GM18867 (cell line): ENCODE measurements around the gene TARS2.

Experiments
- ATAC-seq: cut with Tn5 transposase; IDR thresholded peaks from one replicate; pipeline ENCODE4 v1.9.1; 2021; ENCODE audit warnings: mild to moderate bottlenecking, moderate library complexity; ENCODE audit not compliant: unreplicated experiment

Gene TARS2

DNA sequence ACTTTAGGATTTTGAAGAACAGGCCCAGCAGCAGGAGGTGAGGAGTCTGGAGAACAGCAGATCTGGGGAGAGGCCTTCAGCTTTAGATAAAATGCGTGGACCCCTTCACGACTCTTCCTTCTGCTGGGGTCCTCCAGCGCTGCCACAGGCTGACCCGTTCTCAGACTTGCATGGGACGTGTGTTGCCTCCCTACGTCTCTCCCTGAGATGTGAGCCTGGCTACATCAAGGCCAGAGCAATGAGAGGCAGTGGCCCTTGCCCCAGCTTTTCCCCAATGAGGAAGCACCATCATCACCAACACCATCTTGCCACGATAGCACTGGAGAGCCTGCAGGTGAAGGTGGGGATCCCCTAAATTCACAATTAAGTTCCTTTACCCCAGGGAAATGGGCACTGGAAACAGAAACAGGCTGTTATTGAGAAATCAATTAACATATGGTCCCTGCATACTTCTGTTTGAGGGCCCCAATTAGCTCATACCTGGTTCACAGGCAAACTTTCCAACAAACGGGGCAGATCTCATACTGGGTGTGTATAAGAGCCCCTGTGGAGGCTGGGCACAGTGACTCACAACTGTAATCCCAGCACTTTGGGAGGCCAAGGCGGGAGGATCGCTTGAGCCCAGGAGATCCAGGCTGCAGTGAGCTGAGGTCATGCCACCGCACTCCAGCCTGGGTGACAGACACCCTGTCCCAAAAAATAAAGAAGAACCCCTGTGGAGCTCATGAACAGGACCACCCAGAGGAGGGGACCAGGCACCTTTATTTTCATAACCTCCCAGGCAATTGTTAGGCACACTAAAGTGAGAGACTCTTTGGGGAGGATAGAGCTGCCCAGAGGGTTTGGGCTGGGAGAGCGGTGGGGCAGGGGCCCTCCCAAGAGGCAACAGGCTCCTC lies 49.9 kb downstream of the TARS2 start:
- ATAC-seq: no peak

DNA sequence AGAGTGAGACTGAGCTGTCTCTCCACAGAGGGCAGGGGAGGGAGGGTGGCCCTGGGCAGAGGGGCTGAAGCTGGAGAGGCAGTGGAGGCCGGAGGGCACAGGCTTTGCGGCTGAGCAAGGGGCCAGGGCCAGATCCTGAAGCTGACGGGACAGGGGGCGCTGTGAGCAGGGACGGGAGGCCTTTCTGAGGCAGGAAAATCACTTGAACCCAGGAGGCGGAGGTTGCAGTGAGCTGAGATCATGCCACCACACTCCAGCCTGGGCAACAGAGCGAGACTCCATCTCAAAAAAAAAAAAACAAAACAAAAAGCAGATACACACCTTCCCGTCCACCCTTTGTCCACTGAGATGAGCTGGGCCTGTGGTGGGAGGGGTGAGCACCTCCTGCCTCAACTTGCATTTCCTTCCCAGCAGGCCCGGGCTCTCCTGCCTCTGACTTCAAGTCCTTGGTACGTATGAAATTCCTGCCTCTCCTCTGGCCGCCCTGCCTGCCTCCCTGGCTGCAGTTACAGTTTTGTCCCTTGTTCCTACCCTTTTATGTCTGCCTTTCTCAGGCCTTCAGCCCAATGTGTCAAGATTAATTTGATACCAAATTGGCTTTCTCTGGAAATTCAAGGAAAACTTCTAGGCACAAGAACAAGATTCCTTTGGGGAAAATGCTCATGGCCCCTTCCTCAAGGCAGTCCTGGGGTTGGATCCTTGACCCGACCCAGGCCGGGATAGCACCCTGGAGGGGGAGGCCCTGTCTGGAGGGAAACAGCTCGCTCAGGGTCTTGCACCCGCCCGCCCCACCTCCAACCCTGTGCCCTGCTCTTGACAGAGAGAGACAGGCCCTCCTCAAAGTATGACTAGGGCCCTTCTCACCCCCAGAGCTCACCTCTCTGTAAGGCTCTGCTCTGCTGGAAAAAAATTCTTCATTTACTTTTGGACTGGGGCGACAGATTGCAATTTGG lies 50.8 kb downstream of the TARS2 start:
- no peak for ATAC-seq

DNA sequence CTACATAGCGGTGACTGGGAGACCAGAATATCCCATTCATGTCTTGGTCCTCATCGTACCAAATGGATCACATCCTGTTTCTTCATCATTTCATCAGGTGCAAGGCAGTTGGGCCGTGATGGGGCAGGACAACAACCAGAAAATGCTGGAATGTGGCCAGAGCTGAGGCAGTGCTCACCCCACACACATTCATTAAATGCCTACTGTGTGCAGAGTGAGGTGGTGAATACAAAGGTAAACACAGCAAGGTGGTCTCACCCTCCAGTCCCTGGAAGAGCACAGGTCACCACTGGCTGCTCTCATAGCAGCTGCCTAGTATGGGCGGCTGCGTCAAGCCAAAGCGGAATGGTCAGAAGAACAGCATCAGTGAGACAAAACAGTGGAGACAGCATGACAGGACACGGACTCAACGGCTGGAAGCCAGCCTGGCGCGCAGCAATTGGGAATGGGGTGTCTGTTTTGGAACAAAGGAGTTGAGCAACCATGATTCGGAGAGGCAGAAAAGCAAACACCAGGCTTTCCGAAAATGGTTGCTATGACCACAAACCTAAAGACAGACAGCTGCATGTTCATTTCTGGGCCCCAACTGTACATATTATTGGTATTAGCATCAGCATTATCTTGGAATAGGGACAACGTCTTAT lies 56.4 kb downstream of the TARS2 start:
- ATAC-seq: no peak

DNA sequence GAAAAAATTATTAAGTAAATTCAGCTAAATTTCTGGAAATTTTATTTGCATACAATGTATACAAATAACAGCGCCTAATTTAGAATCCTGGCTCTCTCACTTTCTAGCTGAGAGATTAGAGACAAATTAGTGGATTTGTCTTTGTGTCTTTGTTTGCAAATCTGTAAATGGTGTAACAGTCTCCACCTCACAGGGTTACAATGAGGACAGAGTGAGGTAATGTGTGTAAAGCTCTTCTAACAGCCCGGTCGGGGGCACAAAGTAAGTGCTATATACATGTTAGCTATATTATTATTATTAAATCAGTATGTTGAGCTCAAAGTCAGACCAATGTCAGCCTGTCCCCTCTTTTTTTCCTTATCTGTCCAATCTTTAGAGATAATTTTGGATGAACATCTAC lies 57.0 kb downstream of the TARS2 start:
- ATAC-seq: no peak

DNA sequence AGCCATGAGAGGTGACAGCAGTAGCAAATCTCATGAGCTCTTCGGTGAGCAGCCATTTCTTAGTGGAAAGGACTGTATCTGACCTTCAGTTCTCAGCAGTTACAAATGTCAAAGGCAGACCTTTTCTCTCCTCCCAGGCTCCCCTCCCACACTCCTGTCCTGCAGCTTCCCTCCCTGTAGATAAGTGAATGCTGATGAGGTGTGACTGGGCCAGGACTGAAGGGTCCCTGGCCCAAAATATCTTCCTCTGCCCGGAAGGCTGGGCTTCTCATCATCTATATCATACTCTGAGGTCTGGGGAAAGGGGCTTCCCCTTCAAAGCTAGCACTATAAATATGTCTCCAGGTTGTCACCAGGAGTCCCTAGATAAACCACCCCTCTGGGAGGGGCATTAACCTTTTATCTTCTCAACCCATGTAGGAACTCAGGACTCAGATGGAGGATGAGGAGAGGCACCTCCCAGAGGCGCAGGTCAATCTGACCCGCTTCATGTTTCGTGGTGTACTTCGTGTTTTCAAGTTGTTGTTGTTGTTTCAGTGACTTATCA lies 58.3 kb downstream of the TARS2 start:
- ATAC-seq: no peak

DNA sequence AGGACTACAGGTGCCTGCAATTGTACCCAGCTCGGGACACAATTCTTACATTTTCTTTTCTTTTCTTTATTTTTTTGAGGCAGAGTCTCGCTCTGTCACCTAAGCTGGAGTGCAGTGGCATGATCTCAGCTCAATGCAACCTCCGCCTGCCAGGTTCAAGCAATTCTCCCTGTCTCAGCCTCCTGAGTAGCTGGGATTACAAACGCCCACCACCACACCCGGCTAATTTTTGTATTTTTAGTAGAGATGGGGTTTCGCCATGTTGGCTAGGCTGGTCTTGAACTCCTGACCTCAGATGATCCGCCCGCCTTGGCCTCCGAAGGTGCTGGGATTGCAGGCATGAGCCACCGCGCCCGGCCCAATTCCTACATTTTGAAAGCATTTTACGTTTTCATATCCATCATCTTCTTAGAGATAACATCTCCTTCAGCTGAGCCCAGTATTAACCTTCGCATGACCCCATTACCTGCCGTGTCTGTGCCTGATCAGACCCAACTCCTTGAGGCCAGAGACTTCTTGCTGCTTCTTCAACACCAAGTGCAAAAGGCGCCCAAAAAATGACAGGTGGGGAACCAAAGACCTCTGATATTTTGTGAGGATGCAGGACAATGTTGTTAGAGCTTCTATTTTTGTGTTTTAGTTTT lies 59.2 kb downstream of the TARS2 start:
- ATAC-seq: no peak

GRCh38 chr1:150548324-150548631 lies 61.1 kb downstream of the TARS2 start:
- ATAC-seq: no peak

- ATAC-seq: no peak
Observed at GRCh38 chr1:150548632-150549495, 61.6 kb downstream of the TARS2 start, which contains the start of gene ADAMTSL4. Gene ADAMTSL4 (plus strand): TSS chr1:150549408. CDS start chr1:150552289, 2,881 bp downstream.

DNA sequence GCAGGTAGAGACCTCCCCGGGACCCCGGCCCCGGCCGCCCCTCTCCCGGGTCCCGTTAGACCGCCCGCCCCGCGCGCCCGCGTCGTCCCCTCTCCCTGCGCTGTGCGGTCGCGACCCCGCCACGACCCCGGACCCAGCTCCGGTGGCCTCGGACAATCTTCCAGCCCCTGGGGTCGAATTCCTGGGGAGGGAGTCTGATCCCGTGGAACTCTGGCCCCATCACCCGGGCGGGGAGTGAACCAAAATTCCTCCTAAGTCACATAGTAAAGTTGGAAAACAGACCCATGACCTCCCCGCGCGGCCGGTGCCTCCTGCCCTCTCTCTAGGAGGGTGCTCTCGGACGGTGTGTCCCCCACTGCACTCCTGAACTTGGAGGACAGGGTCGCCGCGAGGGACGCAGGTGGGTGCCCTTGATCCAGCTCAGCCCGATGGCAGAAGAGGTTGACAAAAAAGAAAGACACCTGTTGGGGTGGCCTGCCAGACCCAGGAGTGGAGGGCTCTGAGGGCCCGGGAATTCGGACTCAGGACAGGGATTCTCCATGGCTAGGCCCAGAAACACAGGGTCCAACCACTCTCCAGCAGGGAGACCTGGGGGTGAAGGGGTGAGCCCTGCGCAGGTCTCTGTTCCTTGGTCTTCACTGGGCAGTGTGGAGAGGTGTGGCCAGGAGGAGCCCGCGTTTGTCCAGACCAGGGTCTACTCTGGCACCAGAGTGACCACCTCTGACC lies 62.4 kb downstream of the TARS2 start:
- ATAC-seq: no peak

- ATAC-seq: no peak
Observed at GRCh38 chr1:150550222-150551050, 63.2 kb downstream of the TARS2 start.

DNA sequence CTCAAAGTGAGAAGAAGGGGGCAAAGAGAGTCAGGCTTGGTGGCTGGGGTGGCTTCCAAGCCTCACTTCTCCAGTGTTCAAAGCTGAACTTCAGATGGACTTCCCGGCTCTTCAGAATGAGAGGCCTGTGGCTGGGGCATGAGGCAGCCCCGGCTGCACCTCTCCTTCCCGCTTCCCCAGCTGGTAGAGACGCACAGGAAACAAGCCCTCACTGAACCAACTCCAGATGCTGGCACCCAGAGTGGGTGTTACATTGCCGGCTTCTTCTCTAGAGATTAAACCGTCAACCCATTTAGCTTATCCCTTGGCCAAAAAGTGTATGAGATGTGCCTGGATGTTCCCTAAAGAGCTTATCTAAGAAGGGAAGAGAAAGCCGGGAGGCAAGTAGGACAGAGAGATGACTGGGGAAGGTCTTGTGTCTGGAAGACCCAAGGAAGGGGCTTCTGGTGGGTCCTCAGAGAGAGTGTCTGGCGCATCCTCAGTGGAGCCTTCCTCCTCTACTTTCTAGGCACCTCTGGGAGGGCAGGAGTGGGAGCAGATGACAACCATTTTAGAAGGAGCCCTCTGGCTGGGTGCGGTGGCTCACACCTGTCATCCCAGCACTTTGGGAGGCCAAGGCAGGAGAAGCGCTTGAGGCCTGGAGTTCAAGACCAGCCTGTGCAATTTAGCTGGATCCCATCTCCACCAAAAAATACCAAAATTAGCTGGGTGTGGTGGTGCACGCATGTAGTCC lies 64.0 kb downstream of the TARS2 start:
- no peak for ATAC-seq

DNA sequence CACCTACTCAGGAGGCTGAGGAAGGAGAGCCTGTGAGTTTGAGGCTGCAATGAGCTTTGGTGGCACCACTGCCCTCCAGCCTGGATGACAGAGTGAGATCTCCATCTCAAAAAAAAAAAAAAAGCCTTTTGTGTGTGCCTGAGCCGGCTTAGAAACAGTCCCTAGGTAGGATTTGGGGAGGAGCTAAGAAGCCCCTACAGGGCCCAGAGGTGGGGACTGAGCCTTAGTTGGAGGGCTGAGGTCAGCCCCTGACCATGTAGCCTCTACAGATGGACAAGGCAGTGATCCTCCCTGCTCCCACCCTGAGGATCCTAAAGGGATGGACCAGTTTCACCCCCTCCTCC lies 64.5 kb downstream of the TARS2 start:
- ATAC-seq: no peak

DNA sequence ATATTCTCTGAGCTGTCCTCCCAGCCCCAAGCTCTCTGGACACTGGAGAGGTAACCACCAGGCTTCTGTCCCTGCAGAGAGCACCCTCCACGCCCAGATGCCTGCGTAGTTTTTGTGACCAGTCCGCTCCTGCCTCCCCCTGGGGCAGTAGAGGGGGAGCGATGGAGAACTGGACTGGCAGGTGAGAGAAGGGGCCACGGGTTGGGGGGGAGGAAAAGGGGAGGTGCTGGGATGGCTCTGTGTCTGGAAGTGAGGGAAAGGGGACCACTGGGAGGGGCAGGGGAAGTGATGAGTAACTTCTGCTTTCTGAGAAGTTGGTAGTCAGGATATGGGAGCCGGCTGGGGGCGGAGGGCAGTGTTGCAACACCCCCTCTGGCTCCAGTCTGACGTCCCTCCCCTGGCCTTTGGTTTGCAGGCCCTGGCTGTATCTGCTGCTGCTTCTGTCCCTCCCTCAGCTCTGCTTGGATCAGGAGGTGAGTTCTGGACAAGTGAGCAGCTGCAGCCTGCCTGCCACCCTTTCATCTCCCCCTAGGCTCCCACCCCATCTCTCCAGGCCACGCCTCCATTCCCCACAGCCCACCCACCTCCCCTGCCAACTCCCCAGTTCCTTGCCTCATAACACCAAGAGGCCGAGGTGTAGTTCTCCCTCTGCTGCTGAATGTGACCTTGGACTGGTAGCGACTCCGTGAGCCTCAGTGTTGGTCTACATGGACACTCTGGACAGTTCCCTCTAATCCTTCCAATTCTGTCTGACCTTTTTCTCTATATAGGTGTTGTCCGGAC lies 65.1 kb downstream of the TARS2 start:
- ATAC-seq: no peak

DNA sequence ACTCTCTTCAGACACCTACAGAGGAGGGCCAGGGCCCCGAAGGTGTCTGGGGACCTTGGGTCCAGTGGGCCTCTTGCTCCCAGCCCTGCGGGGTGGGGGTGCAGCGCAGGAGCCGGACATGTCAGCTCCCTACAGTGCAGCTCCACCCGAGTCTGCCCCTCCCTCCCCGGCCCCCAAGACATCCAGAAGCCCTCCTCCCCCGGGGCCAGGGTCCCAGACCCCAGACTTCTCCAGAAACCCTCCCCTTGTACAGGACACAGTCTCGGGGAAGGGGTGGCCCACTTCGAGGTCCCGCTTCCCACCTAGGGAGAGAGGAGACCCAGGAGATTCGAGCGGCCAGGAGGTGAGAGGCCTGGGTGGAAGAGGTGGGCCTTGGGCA lies 65.7 kb downstream of the TARS2 start:
- no peak for ATAC-seq

GRCh38 chr1:150553392-150554085 lies 66.3 kb downstream of the TARS2 start:
- ATAC-seq: no peak

- no peak for ATAC-seq
Observed at GRCh38 chr1:150554086-150554452, 66.8 kb downstream of the TARS2 start.
